PC-3 (cell line): Measurements from ENCODE around the gene DGKG. TPM values are rescaled to one million over a fixed set of nuclear protein-coding genes. Genes with fewer than 3 reads are reported as not detected.

Experiments used
- ATAC-seq: fragments of 200-7000 bp; cut with Tn5 transposase; 2 replicates; pipeline ENCODE4 v1.9.1; 2020; ENCODE audit warnings: mild to moderate bottlenecking, moderate library complexity
- BruUV-seq: library from RNA; stranded (reverse); fragments of 400-500 nt; replicated peaks from 2 replicates; lab custom pipeline; 2021; lab: Mats Ljungman, UMichigan
- CTCF ChIA-PET: fragments of 300-600 bp; sonication (Branson Sonifier 250); formaldehyde crosslinking; loops from one replicate; lab custom pipeline; 2022; ENCODE audit warnings: antibody characterized with exemption; lab: Charles Lee
- POLR2A ChIA-PET: fragments of 300-600 bp; sonication (Branson Sonifier 250); formaldehyde crosslinking; loops from one replicate; lab custom pipeline; 2022; ENCODE audit warnings: antibody characterized with exemption; ENCODE audit not compliant: unreplicated experiment; lab: Charles Lee
- DNase-seq: peaks from one replicate; pipeline ENCODE4 v3.0.0-alpha.2; 2015
- H2AFZ ChIP-seq: fragments of 300-600 bp; sonication (generic); 2 replicates; pipeline ENCODE4 v1.6.0; 2016; ENCODE audit warnings: antibody characterized with exemption, low read length
- H3F3A ChIP-seq: fragments of 300-600 bp; sonication (generic); one replicate; pipeline ENCODE4 v1.6.0; 2017; ENCODE audit warnings: antibody characterized with exemption, low read length, control low read depth, mild to moderate bottlenecking; ENCODE audit not compliant: unreplicated experiment
- H3K27ac ChIP-seq: fragments of 300-600 bp; sonication (generic); 2 replicates; pipeline ENCODE4 v1.5.1; 2016; ENCODE audit warnings: mild to moderate bottlenecking, low read length
- H3K27me3 ChIP-seq: fragments of 300-600 bp; sonication (generic); 2 replicates; pipeline ENCODE4 v1.6.1; 2016; ENCODE audit warnings: low read length, mixed read lengths
- H3K36me3 ChIP-seq: fragments of 300-600 bp; sonication (generic); 2 replicates; pipeline ENCODE4 v1.6.1; 2016; ENCODE audit warnings: low read depth, mixed run types, low read length, mixed read lengths
- H3K4me1 ChIP-seq: fragments of 300-600 bp; sonication (generic); 2 replicates; pipeline ENCODE4 v1.5.1; 2016; ENCODE audit warnings: low read length; ENCODE audit not compliant: insufficient read depth
- H3K4me2 ChIP-seq: fragments of 300-600 bp; sonication (generic); 2 replicates; pipeline ENCODE4 v1.6.0; 2016; ENCODE audit warnings: low read length
- H3K4me3 ChIP-seq: fragments of 300-600 bp; sonication (generic); 2 replicates; pipeline ENCODE4 v1.5.1; 2016; ENCODE audit warnings: mild to moderate bottlenecking, low read length, mixed read lengths
- H3K79me2 ChIP-seq: fragments of 300-600 bp; sonication (generic); 2 replicates; pipeline ENCODE4 v1.6.1; 2017; ENCODE audit warnings: low read length, mixed read lengths
- H3K9ac ChIP-seq: fragments of 300-600 bp; sonication (generic); 2 replicates; pipeline ENCODE4 v1.6.0; 2016; ENCODE audit warnings: mild to moderate bottlenecking, low read length
- H3K9me2 ChIP-seq: fragments of 300-600 bp; sonication (generic); replicated peaks from 2 replicates; pipeline ENCODE4 v1.6.1; 2016; ENCODE audit warnings: mixed run types, low read length, mixed read lengths
- H3K9me3 ChIP-seq: fragments of 300-600 bp; sonication (generic); 2 replicates; pipeline ENCODE4 v1.6.1; 2016; ENCODE audit warnings: low read length, mixed read lengths
- H4K20me1 ChIP-seq: fragments of 300-600 bp; sonication (generic); 2 replicates; pipeline ENCODE4 v1.6.1; 2016; ENCODE audit warnings: low read length, mixed read lengths
- EZH2 ChIP-seq: fragments of 300-600 bp; sonication (generic); IDR thresholded peaks from one replicate; pipeline ENCODE4 v1.6.1; 2017; ENCODE audit warnings: antibody characterized with exemption, mild to moderate bottlenecking, low read length; ENCODE audit not compliant: unreplicated experiment
- EZH2phosphoT487 ChIP-seq: fragments of 300-600 bp; sonication (generic); IDR thresholded peaks from 2 replicates; pipeline ENCODE4 v1.6.1; 2018; ENCODE audit warnings: mild to moderate bottlenecking, antibody characterized with exemption, low read length, borderline replicate concordance
- intact Hi-C: fragments of 100-400 bp; cut with micrococcal nuclease; formaldehyde crosslinking; loops from 2 replicates; pipeline ENCODE4 v1.9.0; 2023
- total RNA-seq: library from RNA; depleted of rRNA; stranded (reverse); fragments of >200 nt; gene quantifications from 2 replicates; pipeline ENCODE4 v1.2.3, GENCODE V29; 2014
- TF ChIP-seq, protein P1 (sequence below): fragments of 300-600 bp; sonication (generic); conservative IDR thresholded peaks from 2 replicates; pipeline ENCODE4 v1.5.1; 2017; ENCODE audit warnings: antibody characterized with exemption, low read depth, mild to moderate bottlenecking, low read length

DGKG gene
- total RNA-seq, 1 experiment from 2014 or later, result 2.7 TPM

DNA sequence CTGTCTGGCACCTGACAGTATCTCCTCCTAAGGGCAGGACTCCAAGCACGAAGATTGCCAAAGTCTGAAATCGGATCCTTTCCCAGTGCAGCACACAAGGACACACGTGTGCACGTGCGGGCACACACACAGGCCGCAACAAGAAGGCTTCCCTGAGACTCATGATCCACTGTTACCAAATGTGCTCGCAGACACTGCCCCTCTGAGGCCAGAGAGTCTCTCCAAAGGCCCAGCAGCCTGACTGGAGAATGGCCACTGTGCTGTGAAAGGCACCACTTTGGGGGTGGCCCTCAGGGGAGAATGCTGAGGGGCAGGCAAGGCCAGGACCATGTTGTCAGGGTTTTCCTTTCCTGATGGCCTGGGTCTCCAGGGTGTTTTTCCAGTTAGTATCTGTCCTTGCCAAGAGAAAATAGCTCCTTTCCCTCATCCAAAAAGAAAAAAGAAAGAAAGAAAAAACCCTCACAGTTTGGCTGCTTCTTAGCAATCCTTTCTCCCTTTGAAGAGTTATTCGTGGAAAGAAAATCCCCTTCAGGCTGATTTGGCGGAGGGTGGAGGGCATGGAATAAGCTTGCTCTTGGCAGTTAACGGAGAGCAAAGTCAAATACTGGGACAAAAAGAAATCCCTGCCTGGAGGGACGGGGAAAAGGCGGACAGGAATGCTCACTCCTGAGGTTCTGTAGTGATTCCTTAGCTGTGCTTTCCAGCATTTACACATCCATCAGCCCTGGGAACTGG, 141.0 kb downstream of the DGKG start:
- Histone ChIP-seq H3K4me1 (peaks cover 10% of the 10 kb centered on the region), H3K36me3 (no peaks in the 10 kb centered on the region), H3K27me3 (peaks cover 26% of the 10 kb centered on the region), H3K4me2 (no peak overlapping the region), H3K9ac (no peak overlapping the region), H3K9me3 (no peaks in the 10 kb centered on the region), H3K9me2 (no peaks in the 10 kb centered on the region; the same call in 1 of the 2 replicates), H3K79me2 (no peaks in the 10 kb centered on the region), H3K4me3 (no peak overlapping the region), H4K20me1 (no peaks in the 10 kb centered on the region), H3F3A (no peaks in the 10 kb centered on the region), H3K27ac (no peak overlapping the region), H2AFZ (no peak overlapping the region)
- CTCF ChIA-PET, result no interaction called here
- BruUV-seq, result no TSS peak
- POLR2A ChIA-PET, result interaction anchor here (0.6 kb wide), 1 partner anchor 285 kb away, joined by 4 read pairs; no protein-coding TSS in a partner anchor
- TF ChIP-seq EZH2, result no peak
- no peak for TF ChIP-seq EZH2phosphoT487
- TF ChIP-seq, protein P1, sequence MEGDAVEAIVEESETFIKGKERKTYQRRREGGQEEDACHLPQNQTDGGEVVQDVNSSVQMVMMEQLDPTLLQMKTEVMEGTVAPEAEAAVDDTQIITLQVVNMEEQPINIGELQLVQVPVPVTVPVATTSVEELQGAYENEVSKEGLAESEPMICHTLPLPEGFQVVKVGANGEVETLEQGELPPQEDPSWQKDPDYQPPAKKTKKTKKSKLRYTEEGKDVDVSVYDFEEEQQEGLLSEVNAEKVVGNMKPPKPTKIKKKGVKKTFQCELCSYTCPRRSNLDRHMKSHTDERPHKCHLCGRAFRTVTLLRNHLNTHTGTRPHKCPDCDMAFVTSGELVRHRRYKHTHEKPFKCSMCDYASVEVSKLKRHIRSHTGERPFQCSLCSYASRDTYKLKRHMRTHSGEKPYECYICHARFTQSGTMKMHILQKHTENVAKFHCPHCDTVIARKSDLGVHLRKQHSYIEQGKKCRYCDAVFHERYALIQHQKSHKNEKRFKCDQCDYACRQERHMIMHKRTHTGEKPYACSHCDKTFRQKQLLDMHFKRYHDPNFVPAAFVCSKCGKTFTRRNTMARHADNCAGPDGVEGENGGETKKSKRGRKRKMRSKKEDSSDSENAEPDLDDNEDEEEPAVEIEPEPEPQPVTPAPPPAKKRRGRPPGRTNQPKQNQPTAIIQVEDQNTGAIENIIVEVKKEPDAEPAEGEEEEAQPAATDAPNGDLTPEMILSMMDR, result no peak
- ATAC-seq (0 out of 2 replicates have a peak, but pooled peaks have one; percentile 8), DNase-seq (no peak)
- intact Hi-C loops, result no loop called here

DNA sequence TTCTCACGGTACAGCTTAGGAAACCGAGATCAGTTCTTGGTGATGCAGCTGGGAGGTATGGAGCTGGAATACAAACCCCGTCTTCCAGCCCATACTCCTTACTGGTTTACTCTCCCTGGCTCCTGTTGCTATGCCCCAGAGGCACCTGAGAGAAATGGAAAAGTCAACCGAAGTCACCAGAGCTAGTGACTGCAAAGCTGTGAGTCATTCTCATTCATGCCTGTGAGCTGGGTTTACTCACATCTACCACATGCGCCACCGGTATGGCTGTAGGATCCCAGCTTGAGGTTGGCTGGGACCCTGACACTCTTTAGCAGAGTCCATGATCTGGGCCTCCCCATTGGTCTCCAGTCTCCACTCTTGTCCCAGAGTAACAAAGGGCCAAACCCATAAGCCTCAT, 141.7 kb downstream of the DGKG start:
- CTCF ChIA-PET, result no interaction called here
- no peak for TF ChIP-seq EZH2phosphoT487
- TF ChIP-seq EZH2, result no peak
- Histone ChIP-seq H3K36me3 (no peaks in the 10 kb centered on the region), H3F3A (no peaks in the 10 kb centered on the region), H3K27me3 (peaks cover 19% of the 10 kb centered on the region; the same call in 1 of the 2 replicates), H3K9me2 (no peaks in the 10 kb centered on the region; the same call in 1 of the 2 replicates), H4K20me1 (no peaks in the 10 kb centered on the region), H3K4me3 (no peak overlapping the region), H3K4me1 (peaks cover 10% of the 10 kb centered on the region), H3K9ac (no peak overlapping the region), H2AFZ (no peak overlapping the region), H3K27ac (no peak overlapping the region), H3K79me2 (no peaks in the 10 kb centered on the region), H3K9me3 (no peaks in the 10 kb centered on the region), H3K4me2 (no peak overlapping the region)
- POLR2A ChIA-PET, result no interaction called here
- intact Hi-C loops, result no loop called here
- peak; percentile 95 for ATAC-seq
- peak; percentile 90 for DNase-seq
- no TSS peak for BruUV-seq

DNA sequence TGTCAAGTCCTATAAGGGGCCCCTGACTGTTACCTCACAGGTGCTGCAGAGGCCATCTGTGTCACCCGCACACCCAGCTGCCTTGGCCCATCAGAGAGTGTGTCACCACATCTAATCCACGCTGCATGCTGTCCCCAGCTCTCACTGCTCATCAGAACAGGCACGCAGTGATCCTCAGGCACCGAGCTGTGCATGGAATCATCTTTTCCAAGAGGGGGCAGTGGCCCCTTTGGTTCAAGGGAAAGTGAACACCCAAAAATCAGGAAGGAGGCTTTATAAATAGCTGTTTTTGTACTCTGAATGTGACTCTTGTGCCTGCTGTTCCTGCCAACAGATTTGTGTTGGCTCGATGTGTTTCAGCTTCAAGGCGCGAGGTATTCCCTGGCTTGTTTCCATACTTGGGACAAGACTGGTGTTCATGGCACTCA, 142.8 kb downstream of the DGKG start:
- H3K4me2 ChIP-seq, result no peak overlapping the region
- no peaks in the 10 kb centered on the region for H3K9me3 ChIP-seq
- H4K20me1 ChIP-seq, result no peaks in the 10 kb centered on the region
- CTCF ChIA-PET, result no interaction called here
- no peak for TF ChIP-seq EZH2
- TF ChIP-seq, protein P1, result no peak
- no peak for TF ChIP-seq EZH2phosphoT487
- H3F3A ChIP-seq, result no peaks in the 10 kb centered on the region
- peaks cover 13% of the 10 kb centered on the region; the same call in 1 of the 2 replicates for H3K27me3 ChIP-seq
- no peak overlapping the region for H3K4me3 ChIP-seq
- H3K36me3 ChIP-seq, result no peaks in the 10 kb centered on the region
- no peak overlapping the region for H2AFZ ChIP-seq
- DNase-seq (no peak), ATAC-seq (no peak)
- no TSS peak for BruUV-seq
- intact Hi-C loops, result no loop called here
- H3K27ac ChIP-seq, result no peak overlapping the region
- no peaks in the 10 kb centered on the region; the same call in 1 of the 2 replicates for H3K9me2 ChIP-seq
- POLR2A ChIA-PET, result no interaction called here
- no peak overlapping the region for H3K9ac ChIP-seq
- peaks cover 10% of the 10 kb centered on the region for H3K4me1 ChIP-seq
- H3K79me2 ChIP-seq, result no peaks in the 10 kb centered on the region
